HepG2 (cell line): Measurements from ENCODE around the gene FGF21. TPM values are rescaled to one million over a fixed set of nuclear protein-coding genes. Genes with fewer than 3 reads are reported as not detected.

Experiments
- ARHGAP35 ChIP-seq: sonication (generic); formaldehyde crosslinking; IDR thresholded peaks from 2 replicates; pipeline ENCODE4 v1.9.0; 2022; ENCODE audit warnings: mild to moderate bottlenecking, inconsistent platforms, moderate library complexity, missing genetic modification reagents, borderline replicate concordance
- HIC2 ChIP-seq: sonication (generic); formaldehyde crosslinking; IDR thresholded peaks from 2 replicates; pipeline ENCODE4 v1.9.0; 2022; ENCODE audit warnings: low read depth, missing genetic modification reagents
- PAXIP1 ChIP-seq: sonication (generic); formaldehyde crosslinking; conservative IDR thresholded peaks from 2 replicates; pipeline ENCODE4 v1.4.0; 2020; ENCODE audit warnings: mild to moderate bottlenecking, missing genetic modification reagents, moderate library complexity
- SP140L ChIP-seq: sonication (generic); formaldehyde crosslinking; IDR thresholded peaks from 2 replicates; pipeline ENCODE4 v1.4.0; 2020; ENCODE audit warnings: missing genetic modification reagents, borderline replicate concordance
- TSC22D2 ChIP-seq: sonication (generic); formaldehyde crosslinking; IDR thresholded peaks from 2 replicates; pipeline ENCODE4 v1.5.1; 2020; ENCODE audit warnings: missing genetic modification reagents, mild to moderate bottlenecking, borderline replicate concordance
- ZGPAT ChIP-seq: IDR thresholded peaks from 2 replicates; pipeline ENCODE4 v1.6.1; 2016; ENCODE audit warnings: mild to moderate bottlenecking
- ZNF142 ChIP-seq: sonication (generic); formaldehyde crosslinking; IDR thresholded peaks from 2 replicates; pipeline ENCODE4 v1.4.0; 2020; ENCODE audit warnings: missing genetic modification reagents
- ZNF546 ChIP-seq: sonication (generic); formaldehyde crosslinking; conservative IDR thresholded peaks from 2 replicates; pipeline ENCODE4 v1.8.1; 2023; ENCODE audit warnings: mild to moderate bottlenecking, missing genetic modification reagents
- ZNF556 ChIP-seq: sonication (generic); formaldehyde crosslinking; IDR thresholded peaks from 2 replicates; pipeline ENCODE4 v1.4.0; 2020; ENCODE audit warnings: mild to moderate bottlenecking, missing genetic modification reagents, borderline replicate concordance
- ZNF629 ChIP-seq: sonication (generic); formaldehyde crosslinking; conservative IDR thresholded peaks from 2 replicates; pipeline ENCODE4 v1.5.0; 2020; ENCODE audit warnings: missing genetic modification reagents
- ZNF749 ChIP-seq: sonication (generic); formaldehyde crosslinking; IDR thresholded peaks from 2 replicates; pipeline ENCODE4 v1.8.0; 2022; ENCODE audit warnings: mild to moderate bottlenecking, missing genetic modification reagents, moderate library complexity, borderline replicate concordance
- ZNF773 ChIP-seq: sonication (generic); formaldehyde crosslinking; IDR thresholded peaks from 2 replicates; pipeline ENCODE4 v1.4.0; 2020; ENCODE audit warnings: missing genetic modification reagents, borderline replicate concordance
- polyA plus RNA-seq, 8 experiments: library from polyadenylated mRNA; depleted of rRNA in 3 of 8; stranded (reverse) in 7 of 8; unstranded in 1 of 8; fragments of >200 nt; fragmentation: Illumina TruSeq in 4 of 8; extraction: Trizol in 4 of 8; gene quantifications; 2 replicates each; pipeline versions ENCODE4 v1.2.1 to v1.2.3, GENCODE V29; 2011 to 2016; ENCODE audit warnings: low read depth in 4 of 8, missing spikeins in 1 of 8, mixed read lengths in 1 of 8; ENCODE audit not compliant: insufficient read depth in 1 of 8
- total RNA-seq, 5 experiments: library from RNA; depleted of rRNA; stranded (reverse); fragments of >200 nt; fragmentation: Illumina TruSeq; extraction: Trizol; gene quantifications; 2 replicates each; pipeline ENCODE4 v1.2.3, GENCODE V29; 2016; ENCODE audit warnings: low read depth in 1 of 5

FGF21 gene
- total and polyA plus RNA-seq, 2 of the 13 experiments (the other 11 are each of a cell fraction or from before 2014, with no cell fraction given): 0.17 TPM; not detected in 1

GRCh38 chr19:48806818-48807589 lies 51.7 kb downstream of the FGF21 start (continued):
- TF ChIP-seq ZGPAT (CRISPR knock-in tag): peak; percentile 72
- TF ChIP-seq ZNF749 (CRISPR knock-in tag): no peak
- peak; percentile 58; the same call in 1 of the 2 replicates for TF ChIP-seq ZNF556 (CRISPR knock-in tag)
- TF ChIP-seq TSC22D2 (CRISPR knock-in tag): no peak; the same call in 1 of the 2 replicates
- TF ChIP-seq ARHGAP35 (CRISPR knock-in tag): no peak
- TF ChIP-seq PAXIP1: peak; percentile 85
- peak; percentile 36; the same call in 1 of the 2 replicates for TF ChIP-seq ZNF629 (CRISPR knock-in tag)
- no peak for TF ChIP-seq SP140L (CRISPR knock-in tag)
- TF ChIP-seq ZNF773 (CRISPR knock-in tag): no peak
- peak; percentile 84; the same call in 1 of the 2 replicates for TF ChIP-seq ZNF546 (CRISPR knock-in tag)
- TF ChIP-seq HIC2 (CRISPR knock-in tag): no peak
- TF ChIP-seq ZNF142 (CRISPR knock-in tag): peak; percentile 20; the same call in 1 of the 2 replicates
